PC-9 (cell line): Measurements from ENCODE around the gene TMEM115. TPM values are rescaled to one million over a fixed set of nuclear protein-coding genes. Genes with fewer than 3 reads are reported as not detected.

Experiments used
- BruUV-seq: library from RNA; stranded (reverse); fragments of 400-500 nt; replicated peaks from 2 replicates; lab custom pipeline; 2021; lab: Mats Ljungman, UMichigan
- CTCF ChIA-PET: fragments of 300-600 bp; sonication (Branson Sonifier 250); formaldehyde crosslinking; loops from one replicate; lab custom pipeline; 2022; ENCODE audit warnings: antibody characterized with exemption; lab: Charles Lee
- POLR2A ChIA-PET: fragments of 300-600 bp; sonication (Branson Sonifier 250); formaldehyde crosslinking; loops from one replicate; lab custom pipeline; 2022; ENCODE audit warnings: antibody characterized with exemption; ENCODE audit not compliant: unreplicated experiment; lab: Charles Lee
- DNase-seq, 2 experiments: peaks; one replicate each; pipeline versions ENCODE4 v3.0.0 to v3.0.0-alpha.2; 2015 to 2022; ENCODE audit warnings: mixed read lengths in 1 of 2
- H2AFZ ChIP-seq: fragments of 200-600 bp; sonication (generic); 2 replicates; pipeline ENCODE4 v1.8.1; 2017; ENCODE audit warnings: antibody characterized with exemption
- H3F3A ChIP-seq: fragments of 200-600 bp; sonication (generic); 2 replicates; pipeline ENCODE4 v1.8.1; 2017; ENCODE audit warnings: antibody characterized with exemption, mild to moderate bottlenecking, low read depth; ENCODE audit not compliant: insufficient read depth
- H3K27ac ChIP-seq: fragments of 200-600 bp; sonication (generic); 2 replicates; pipeline ENCODE4 v1.6.1; 2016; ENCODE audit warnings: mixed run types
- H3K27me3 ChIP-seq: fragments of 200-600 bp; sonication (generic); 2 replicates; pipeline ENCODE4 v1.6.1; 2016; ENCODE audit warnings: low read depth, mixed run types; ENCODE audit not compliant: insufficient read depth
- H3K36me3 ChIP-seq: fragments of 200-600 bp; sonication (generic); 2 replicates; pipeline ENCODE4 v1.6.1; 2016; ENCODE audit warnings: low read depth, mixed run types
- H3K4me1 ChIP-seq: fragments of 200-600 bp; sonication (generic); replicated peaks from 2 replicates; pipeline ENCODE4 v1.6.1; 2016; ENCODE audit warnings: mixed run types; ENCODE audit not compliant: insufficient read depth
- H3K4me2 ChIP-seq: fragments of 200-600 bp; sonication (generic); 2 replicates; pipeline ENCODE4 v1.6.1; 2017; ENCODE audit warnings: mixed run types
- H3K4me3 ChIP-seq: fragments of 200-600 bp; sonication (generic); 2 replicates; pipeline ENCODE4 v1.6.1; 2016; ENCODE audit warnings: mixed run types
- H3K79me2 ChIP-seq: fragments of 200-600 bp; sonication (generic); 2 replicates; pipeline ENCODE4 v1.6.1; 2017; ENCODE audit warnings: low read depth, mixed run types
- H3K9me2 ChIP-seq: fragments of 200-600 bp; sonication (generic); 2 replicates; pipeline ENCODE4 v1.8.1; 2017; ENCODE audit warnings: mild to moderate bottlenecking; ENCODE audit not compliant: insufficient read depth
- H3K9me3 ChIP-seq: fragments of 200-600 bp; sonication (generic); 2 replicates; pipeline ENCODE4 v1.8.1; 2016; ENCODE audit warnings: low read depth; ENCODE audit not compliant: insufficient read depth
- H4K20me1 ChIP-seq: fragments of 200-600 bp; sonication (generic); 2 replicates; pipeline ENCODE4 v1.8.1; 2017; ENCODE audit not compliant: insufficient read depth
- CTCF ChIP-seq: fragments of 200-600 bp; sonication (generic); conservative IDR thresholded peaks from 2 replicates; pipeline ENCODE4 v1.6.1; 2017; ENCODE audit warnings: mixed run types, antibody characterized with exemption, mild to moderate bottlenecking, moderate library complexity
- EZH2 ChIP-seq: fragments of 200-600 bp; sonication (generic); IDR thresholded peaks from 2 replicates; pipeline ENCODE4 v1.8.0; 2017; ENCODE audit warnings: antibody characterized with exemption, low read depth
- intact Hi-C: fragments of 100-400 bp; cut with micrococcal nuclease; formaldehyde crosslinking; loops from one replicate; pipeline ENCODE4 v1.10.0; 2022; ENCODE audit not compliant: unreplicated experiment
- total RNA-seq: library from RNA; stranded (reverse); gene quantifications from 2 replicates; pipeline ENCODE4 v1.2.3, GENCODE V29; 2021

TMEM115 gene
- total RNA-seq, 1 experiment from 2014 or later = 35.2 TPM

GRCh38 chr3:50336452-50337174 lies 22.7 kb downstream of the TMEM115 start:
- DNase-seq = no peak
- Histone ChIP-seq H3K9me2 (no peaks in the 10 kb centered on the region), H3K4me1 (peaks cover 25% of the 10 kb centered on the region), H3K9me3 (no peaks in the 10 kb centered on the region), H4K20me1 (no peaks in the 10 kb centered on the region), H3K27ac (peak overlapping the region; percentile 64), H3K4me3 (peak overlapping the region; percentile 83), H3K27me3 (no peaks in the 10 kb centered on the region), H3K36me3 (no peaks in the 10 kb centered on the region), H2AFZ (peak overlapping the region; percentile 80), H3F3A (peaks cover 37% of the 10 kb centered on the region; the same call in 1 of the 2 replicates), H3K4me2 (peak overlapping the region; percentile 73), H3K79me2 (peaks cover 42% of the 10 kb centered on the region)
- TF ChIP-seq CTCF (no peak), EZH2 (no peak)
- intact Hi-C loops = loop anchor here (5.0 kb wide), 2 partner anchors 69 to 109 kb away; partner anchors contain the start of gene SEMA3B
- TSS peak; percentile 71 for BruUV-seq
- ChIA-PET CTCF (interaction anchor here (0.5 to 1.3 kb wide), 6 partner anchors 10 to 96 kb away, joined by 3 to 7 read pairs (median 6); partner anchors contain the start of genes CYB561D2 and NPRL2), POLR2A (interaction anchor here (0.5 to 1.5 kb wide), 11 partner anchors 14 to 470 kb away, joined by 3 to 8 read pairs (median 6); partner anchors contain the start of genes CYB561D2, GNAI2, HEMK1 and HYAL3)

- H4K20me1 ChIP-seq = no peaks in the 10 kb centered on the region
- TF ChIP-seq EZH2 = no peak
- TF ChIP-seq CTCF = no peak
- no peak overlapping the region; the same call in 1 of the 2 replicates for H3K27ac ChIP-seq
- CTCF ChIA-PET = no interaction called here
- H3K4me3 ChIP-seq = no peak overlapping the region
- no peaks in the 10 kb centered on the region for H3K36me3 ChIP-seq
- H3K9me2 ChIP-seq = no peaks in the 10 kb centered on the region
- H3K4me2 ChIP-seq = peak overlapping the region; percentile 73
- peaks cover 25% of the 10 kb centered on the region for H3K4me1 ChIP-seq
- no TSS peak for BruUV-seq
- H3F3A ChIP-seq = peaks cover 41% of the 10 kb centered on the region; the same call in 1 of the 2 replicates
- DNase-seq = no peak
- no peak overlapping the region for H2AFZ ChIP-seq
- POLR2A ChIA-PET = no interaction called here
- intact Hi-C loops = loop anchor here (1.0 to 5.0 kb wide), 3 partner anchors 34 to 107 kb away; partner anchors contain the start of gene SEMA3B
- no peaks in the 10 kb centered on the region for H3K27me3 ChIP-seq
- H3K79me2 ChIP-seq = peaks cover 42% of the 10 kb centered on the region
- H3K9me3 ChIP-seq = no peaks in the 10 kb centered on the region
Observed at GRCh38 chr3:50334339-50335075, 24.8 kb downstream of the TMEM115 start.

GRCh38 chr3:50333744-50334328 lies 25.5 kb downstream of the TMEM115 start:
- H3K4me2 ChIP-seq = no peak overlapping the region
- no peak for DNase-seq
- no peaks in the 10 kb centered on the region for H4K20me1 ChIP-seq
- ChIA-PET POLR2A (interaction anchor here (0.5 to 0.6 kb wide), 2 partner anchors 11 to 27 kb away, joined by 20 to 21 read pairs; no protein-coding TSS in a partner anchor), CTCF (no interaction called here)
- H3K36me3 ChIP-seq = no peaks in the 10 kb centered on the region
- intact Hi-C loops = no loop called here
- H3K27ac ChIP-seq = no peak overlapping the region
- BruUV-seq = no TSS peak
- TF ChIP-seq CTCF (no peak), EZH2 (no peak)
- no peak overlapping the region for H3K4me3 ChIP-seq
- no peaks in the 10 kb centered on the region for H3K9me2 ChIP-seq
- peaks cover 24% of the 10 kb centered on the region for H3K4me1 ChIP-seq
- H3F3A ChIP-seq = peaks cover 45% of the 10 kb centered on the region
- H2AFZ ChIP-seq = no peak overlapping the region
- H3K79me2 ChIP-seq = peaks cover 42% of the 10 kb centered on the region
- H3K27me3 ChIP-seq = no peaks in the 10 kb centered on the region
- no peaks in the 10 kb centered on the region for H3K9me3 ChIP-seq
